GM19328 (cell line): Measurements from ENCODE around the gene OPRL1.

Source experiments
- ATAC-seq: cut with Tn5 transposase; IDR thresholded peaks from one replicate; pipeline ENCODE4 v1.9.1; 2021; ENCODE audit warnings: mild to moderate bottlenecking, moderate library complexity; ENCODE audit not compliant: unreplicated experiment

Gene OPRL1

DNA sequence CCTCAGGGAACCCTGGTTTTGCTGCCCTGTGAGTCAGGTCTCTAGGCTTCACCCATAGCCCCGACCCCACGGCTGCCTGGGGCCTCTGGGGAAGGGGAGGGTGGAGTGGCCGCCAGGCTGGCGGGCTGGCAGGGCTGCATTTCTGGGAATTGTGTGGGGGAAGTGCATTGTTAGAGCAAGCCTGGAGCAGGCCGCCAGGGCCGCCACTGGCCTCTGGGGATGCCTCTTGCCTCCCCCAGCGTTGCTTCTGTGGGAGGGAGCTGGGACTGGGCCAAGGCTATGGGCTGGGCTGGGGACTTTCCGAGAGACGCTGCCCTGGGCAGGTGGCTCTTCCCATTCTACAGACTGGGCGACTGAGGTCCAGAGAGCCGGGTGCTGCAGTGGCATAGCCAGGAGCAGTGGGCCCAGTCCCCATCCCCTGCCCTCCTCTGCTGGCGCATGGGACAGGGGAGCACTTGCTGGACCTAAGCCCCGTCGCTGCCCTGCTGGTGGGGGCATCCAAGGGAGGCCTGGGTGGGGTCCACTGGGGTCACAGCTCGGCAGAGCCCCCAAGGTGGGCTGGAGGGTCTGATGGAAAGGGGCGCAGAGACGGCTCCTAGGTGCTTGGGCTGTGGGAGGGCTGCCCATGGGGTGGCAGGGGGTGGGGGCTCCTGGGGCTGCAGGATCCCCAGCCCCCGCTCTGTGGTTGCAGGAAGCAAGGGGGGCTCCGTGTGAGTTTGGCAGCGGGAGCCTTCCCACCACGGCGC, 23.8 kb upstream of the OPRL1 start:
- no peak for ATAC-seq

GRCh38 chr20:64056639-64056888, 23.3 kb upstream of the OPRL1 start:
- ATAC-seq = no peak

- no peak for ATAC-seq
These were observed 22.8 kb upstream of the OPRL1 start for GRCh38 chr20:64056889-64057627.

- no peak for ATAC-seq
These were observed 22.0 kb upstream of the OPRL1 start for GRCh38 chr20:64057628-64058498.

- ATAC-seq = no peak
These were observed 21.3 kb upstream of the OPRL1 start for GRCh38 chr20:64058536-64058935.

- no peak for ATAC-seq
These were observed 17.6 kb upstream of the OPRL1 start for GRCh38 chr20:64062276-64062595.

- no peak for ATAC-seq
These were observed 17.1 kb upstream of the OPRL1 start, which contains the start of gene TCEA2 for GRCh38 chr20:64062596-64063388. TSS of gene TCEA2 (plus strand) at chr20:64063198. CDS start at chr20:64063313, 115 bp downstream.

DNA sequence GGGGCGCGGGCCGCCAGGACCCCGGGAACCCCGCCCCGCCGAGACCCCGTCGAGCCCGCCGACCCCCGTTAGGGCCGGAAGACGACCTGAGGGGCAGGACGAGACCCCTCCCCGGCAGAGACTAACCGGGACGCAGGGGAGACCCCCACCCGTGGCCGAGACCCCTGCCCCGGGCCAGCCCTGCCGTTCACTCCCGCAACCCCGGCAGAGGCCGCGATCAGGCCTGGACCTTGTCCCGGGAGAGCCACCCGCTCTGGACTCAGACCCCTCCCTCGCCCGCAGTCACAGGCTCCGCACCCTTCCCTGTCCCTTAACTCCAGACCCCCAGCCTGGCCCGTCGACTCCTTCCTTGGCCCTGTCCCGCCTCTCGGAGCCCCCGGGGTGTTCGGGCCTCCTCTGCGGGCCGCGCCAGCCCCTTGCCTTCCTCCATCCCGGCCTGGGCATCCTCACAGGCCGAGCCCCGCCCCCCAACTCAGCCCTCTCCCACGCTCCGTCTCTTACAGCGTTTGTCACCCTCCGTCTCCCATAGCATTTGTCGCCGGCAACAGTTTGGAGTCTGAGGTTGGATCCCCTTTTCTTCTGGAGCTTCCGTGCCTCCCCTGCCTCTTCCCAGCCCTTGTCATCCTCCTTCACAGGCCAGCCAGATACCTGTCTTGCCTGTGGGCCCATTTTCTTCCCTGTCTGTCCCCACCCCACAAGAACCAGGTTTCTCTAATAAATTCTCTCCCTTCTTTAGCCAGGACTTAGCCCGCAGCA, 16.3 kb upstream of the OPRL1 start:
- ATAC-seq = no peak

- ATAC-seq = no peak
These were observed 15.7 kb upstream of the OPRL1 start for GRCh38 chr20:64064145-64064698.

GRCh38 chr20:64065062-64065973, 14.6 kb upstream of the OPRL1 start:
- ATAC-seq = no peak

GRCh38 chr20:64065974-64066343, 13.9 kb upstream of the OPRL1 start:
- ATAC-seq = no peak

DNA sequence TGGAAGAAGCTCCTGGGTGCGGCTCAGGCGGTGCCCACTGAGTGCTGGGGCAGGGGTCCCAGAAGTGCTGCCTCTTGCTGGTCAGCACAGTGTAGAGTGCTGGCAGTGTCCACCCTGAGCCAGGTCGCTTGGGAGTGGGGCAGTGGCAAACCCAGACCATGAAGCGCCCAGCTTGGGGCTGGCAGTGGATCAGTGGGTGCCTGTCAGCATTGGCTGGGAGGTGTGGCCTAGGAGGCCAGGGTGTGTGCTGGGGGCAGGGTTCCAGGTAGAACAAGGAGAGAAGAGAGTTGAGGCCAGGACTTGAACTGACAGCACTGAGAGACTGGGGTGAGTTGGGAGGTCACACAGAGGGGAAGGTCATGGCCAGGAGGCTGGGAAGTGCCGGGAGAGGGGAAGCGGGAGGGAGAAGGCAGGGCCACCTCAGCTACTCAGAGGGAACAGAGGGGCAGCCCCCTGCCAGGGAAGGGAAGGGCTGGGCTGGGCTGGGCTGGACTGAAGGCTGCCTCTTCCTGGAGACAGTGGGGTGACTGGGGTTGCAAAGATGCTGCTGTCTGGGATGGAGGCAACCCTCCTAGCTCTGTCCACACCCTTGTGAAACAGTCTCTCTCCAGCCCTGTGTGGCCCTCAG, 12.8 kb upstream of the OPRL1 start:
- no peak for ATAC-seq

DNA sequence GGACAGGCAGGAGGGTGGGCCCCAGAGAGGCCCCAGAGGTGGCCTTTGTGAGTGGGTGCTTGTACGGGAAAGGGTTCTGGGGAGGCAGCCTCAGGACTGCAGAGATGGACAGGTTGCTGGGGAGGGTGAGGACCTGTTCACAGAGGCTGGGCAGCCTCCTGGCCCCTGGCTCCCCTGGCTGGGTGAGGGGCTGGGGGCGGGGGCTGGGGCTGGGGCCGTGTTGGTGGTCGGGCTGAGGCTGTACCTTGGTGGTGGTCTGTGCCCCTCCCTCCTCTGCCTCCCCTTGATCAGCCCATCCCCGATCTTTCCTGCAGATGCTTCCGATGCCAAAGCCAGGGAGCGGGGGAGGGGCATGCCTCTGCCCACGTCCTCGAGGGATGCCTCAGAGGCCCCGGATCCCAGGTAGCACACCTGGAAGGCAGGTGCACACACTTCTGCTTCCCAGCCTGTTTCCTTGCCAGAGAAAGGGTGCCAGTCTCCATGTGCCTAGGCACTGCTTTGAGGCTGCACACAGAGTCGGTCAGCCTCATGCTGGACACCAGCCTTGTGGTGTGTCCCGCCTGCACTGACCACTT, 12.1 kb upstream of the OPRL1 start:
- no peak for ATAC-seq

- ATAC-seq = no peak
These were observed 11.3 kb upstream of the OPRL1 start for GRCh38 chr20:64068386-64069208.

DNA sequence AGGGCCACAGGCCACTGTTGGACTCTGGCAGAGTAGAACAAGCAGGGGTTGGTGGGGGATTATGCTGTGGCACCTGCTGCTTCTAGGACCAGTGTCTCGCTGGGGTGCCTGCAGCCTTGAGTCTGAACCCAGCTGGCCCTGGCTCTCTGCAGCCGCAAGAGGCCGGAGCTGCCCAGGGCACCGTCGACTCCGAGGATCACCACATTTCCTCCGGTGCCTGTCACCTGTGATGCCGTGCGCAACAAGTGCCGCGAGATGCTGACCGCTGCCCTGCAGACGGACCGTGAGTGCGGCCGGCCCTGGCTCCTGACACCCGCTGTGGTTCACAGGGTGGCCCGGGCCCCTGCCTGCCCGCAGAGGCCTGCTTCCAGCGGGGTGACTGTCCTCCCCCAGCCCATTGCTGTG, 10.7 kb upstream of the OPRL1 start:
- no peak for ATAC-seq

GRCh38 chr20:64069614-64070243, 10.2 kb upstream of the OPRL1 start:
- no peak for ATAC-seq
